Activated T-helper 9 cell treated with anti-CD3 and anti-CD28 coated beads, Interleukin-2, amount 50 U/mL, for 16 hours (primary cell): ENCODE results near the gene TOR1B.
"Not testable (repeated sequence)": the region's sequence is repeated elsewhere in the genome, so short reads cannot be mapped to it uniquely, and the experiment has no call there.

Source experiments
- DNase-seq: peaks from one replicate; pipeline ENCODE4 v3.0.0-alpha.2; 2020; ENCODE audit warnings: low read depth

Gene TOR1B

GRCh38 chr9:129776566-129776937 lies 26.4 kb upstream of the TOR1B start:
- no peak for DNase-seq

GRCh38 chr9:129776938-129777768 lies 25.8 kb upstream of the TOR1B start:
- no peak for DNase-seq

GRCh38 chr9:129777769-129778130 lies 25.2 kb upstream of the TOR1B start:
- no peak for DNase-seq

- DNase-seq, result no peak
Measured at GRCh38 chr9:129778469-129778868, 24.5 kb upstream of the TOR1B start.

GRCh38 chr9:129779560-129780190 lies 23.3 kb upstream of the TOR1B start:
- no peak for DNase-seq

GRCh38 chr9:129781131-129781530 lies 21.9 kb upstream of the TOR1B start:
- no peak for DNase-seq

GRCh38 chr9:129781981-129782380 lies 21.0 kb upstream of the TOR1B start:
- DNase-seq, result no peak

- DNase-seq, result peak; percentile 49
Measured at GRCh38 chr9:129783516-129784361, 19.2 kb upstream of the TOR1B start.

GRCh38 chr9:129784970-129785369 lies 18.0 kb upstream of the TOR1B start:
- not testable (repeated sequence) for DNase-seq

- DNase-seq, result no peak
Measured at GRCh38 chr9:129785866-129786265, 17.1 kb upstream of the TOR1B start.

- no peak for DNase-seq
Measured at GRCh38 chr9:129786481-129786880, 16.5 kb upstream of the TOR1B start.

GRCh38 chr9:129794549-129794948 lies 8.4 kb upstream of the TOR1B start:
- no peak for DNase-seq

GRCh38 chr9:129796029-129796428 lies 7.0 kb upstream of the TOR1B start:
- DNase-seq, result not testable (repeated sequence)

- no peak for DNase-seq
Measured at GRCh38 chr9:129798973-129799372, 4.0 kb upstream of the TOR1B start.

GRCh38 chr9:129801504-129801903 lies 1.5 kb upstream of the TOR1B start:
- DNase-seq, result no peak

- no peak for DNase-seq
Measured at GRCh38 chr9:129803676-129804060, 684 bp downstream of the TOR1B start.

GRCh38 chr9:129806061-129806460 lies 3.1 kb downstream of the TOR1B start:
- DNase-seq, result no peak

GRCh38 chr9:129809346-129809745 lies 6.4 kb downstream of the TOR1B start:
- no peak for DNase-seq

- no peak for DNase-seq
Measured at GRCh38 chr9:129810116-129810515, 7.1 kb downstream of the TOR1B start.

- no peak for DNase-seq
Measured at GRCh38 chr9:129810788-129811187, 7.8 kb downstream of the TOR1B start.

GRCh38 chr9:129811967-129812363 lies 9.0 kb downstream of the TOR1B start:
- no peak for DNase-seq

- no peak for DNase-seq
Measured at GRCh38 chr9:129812385-129812784, 9.4 kb downstream of the TOR1B start.

- DNase-seq, result no peak
Measured at GRCh38 chr9:129813661-129814060, 10.7 kb downstream of the TOR1B start.
